ENCODE measurements around the gene DDX51. TPM values are rescaled to one million over a fixed set of nuclear protein-coding genes. Genes with fewer than 3 reads are reported as not detected.
A peak's percentile ranks its signal among the peaks of the same experiment; 100 is the strongest.

The DDX51 gene
- total and polyA plus RNA-seq, 2 of the 4 experiments (the other 2 are of a cell fraction), result 3.8 to 14.5 TPM

GRCh38 chr12:132156573-132157325 lies 12.6 kb upstream of the DDX51 start:
- TF ChIP-seq ELK1 (IDR thresholded peaks at IDR 0.05; ENCODE audit: borderline replicate concordance, low read depth, low read length), result no peak
- TF ChIP-seq, protein P1, sequence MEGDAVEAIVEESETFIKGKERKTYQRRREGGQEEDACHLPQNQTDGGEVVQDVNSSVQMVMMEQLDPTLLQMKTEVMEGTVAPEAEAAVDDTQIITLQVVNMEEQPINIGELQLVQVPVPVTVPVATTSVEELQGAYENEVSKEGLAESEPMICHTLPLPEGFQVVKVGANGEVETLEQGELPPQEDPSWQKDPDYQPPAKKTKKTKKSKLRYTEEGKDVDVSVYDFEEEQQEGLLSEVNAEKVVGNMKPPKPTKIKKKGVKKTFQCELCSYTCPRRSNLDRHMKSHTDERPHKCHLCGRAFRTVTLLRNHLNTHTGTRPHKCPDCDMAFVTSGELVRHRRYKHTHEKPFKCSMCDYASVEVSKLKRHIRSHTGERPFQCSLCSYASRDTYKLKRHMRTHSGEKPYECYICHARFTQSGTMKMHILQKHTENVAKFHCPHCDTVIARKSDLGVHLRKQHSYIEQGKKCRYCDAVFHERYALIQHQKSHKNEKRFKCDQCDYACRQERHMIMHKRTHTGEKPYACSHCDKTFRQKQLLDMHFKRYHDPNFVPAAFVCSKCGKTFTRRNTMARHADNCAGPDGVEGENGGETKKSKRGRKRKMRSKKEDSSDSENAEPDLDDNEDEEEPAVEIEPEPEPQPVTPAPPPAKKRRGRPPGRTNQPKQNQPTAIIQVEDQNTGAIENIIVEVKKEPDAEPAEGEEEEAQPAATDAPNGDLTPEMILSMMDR (conservative IDR thresholded peaks at IDR 0.05; ENCODE audit: low read depth, low read length), result no peak
- intact Hi-C loops (cut with micrococcal nuclease) (no loop called here), dilution Hi-C loops (cut with HindIII; ENCODE audit: low sequenced_read_pairs, unreplicated experiment) (no loop called here), in situ Hi-C loops (cut with MboI; ENCODE audit: low sequenced_read_pairs) (no loop called here)
- ChIA-PET POLR2A (ENCODE audit: unreplicated experiment) (no interaction called here), CTCF (no interaction called here)
- Histone ChIP-seq H3K18ac (ENCODE audit: low read depth, low read length) (no peak overlapping the region), H3K4me1 (ENCODE audit: control insufficient read depth, insufficient read depth, low read length) (no peaks in the 10 kb centered on the region), H2AK9ac (replicated peaks; ENCODE audit: low read depth, low read length, poor library complexity) (no peak overlapping the region), H2BK120ac (ENCODE audit: low read depth, low read length) (no peak overlapping the region), H4K8ac (ENCODE audit: low read depth in 2 of 2, low read length in 2 of 2) (no peak overlapping the region), H2BK5ac (ENCODE audit: low read depth, low read length, poor library complexity, severe bottlenecking) (peak overlapping the region; percentile 95), H3K56ac (ENCODE audit: extremely low read depth, insufficient read depth, low read length) (no peak overlapping the region), H3K27me3 (ENCODE audit: control insufficient read depth, insufficient read depth, low read length) (peaks cover under 1% of the 10 kb centered on the region; the same call in 1 of the 2 replicates), H3K9ac (ENCODE audit: low read depth, low read length) (no peak overlapping the region), H2AK5ac (ENCODE audit: low read depth, low read length) (peak overlapping the region; percentile 16; the same call in 1 of the 2 replicates), H3K27ac (ENCODE audit: insufficient read depth, low read length) (no peak overlapping the region), H2BK20ac (ENCODE audit: low read depth, low read length) (no peak overlapping the region), H3K9me3 (ENCODE audit: control insufficient read depth, insufficient read depth, low read length) (no peaks in the 10 kb centered on the region), H3K4me3 (ENCODE audit: insufficient read depth, low read depth, low read length) (no peak overlapping the region), H3K14ac (replicated peaks; ENCODE audit: low read depth, low read length) (no peak overlapping the region), H3K4me2 (ENCODE audit: low read depth, low read length) (no peak overlapping the region), H3K23ac (ENCODE audit: low read depth, low read length) (no peak overlapping the region), H3K4ac (ENCODE audit: low read depth, low read length) (no peak overlapping the region), H3K36me3 (ENCODE audit: control insufficient read depth, insufficient read depth, low read length) (peaks cover 17% of the 10 kb centered on the region), H2BK15ac (ENCODE audit: low read depth, low read length) (no peak overlapping the region), H3K79me1 (ENCODE audit: low read depth in 1 of 2, low read length in 2 of 2) (no peaks in the 10 kb centered on the region), H3K9me1 (ENCODE audit: insufficient read depth, low read length) (peaks cover 16% of the 10 kb centered on the region; the same call in 1 of the 2 replicates), H4K5ac (ENCODE audit: low read depth, low read length) (no peak overlapping the region), H2AFZ (replicated peaks; ENCODE audit: low read length, poor library complexity) (no peak overlapping the region), H4K91ac (ENCODE audit: insufficient read depth, low read depth, low read length) (no peak overlapping the region), H4K20me1 (ENCODE audit: insufficient read depth, low read length) (peaks cover 18% of the 10 kb centered on the region)
- BruUV-seq (replicated peaks), result no TSS peak
- WGBS, 2 experiments (ENCODE audit: extremely low coverage in 2 of 2, insufficient read length in 1 of 2), result 100% methylated on average over 6 of the region's 8 CpGs; no CpG with 5 or more reads in 1 of the 2 experiments
- ATAC-seq (ENCODE audit: low read depth), result no peak
- DNase-seq, result no peak
